Epithelial cell of esophagus (primary cell): ENCODE measurements around the gene KLHL24.
"Not testable (repeated sequence)": the region's sequence is repeated elsewhere in the genome, so short reads cannot be mapped to it uniquely, and the experiment has no call there.

ENCODE experiments used
- DNase-seq: peaks from one replicate; pipeline ENCODE4 v3.0.0; 2010; ENCODE audit warnings: low read depth
- H3K4me3 ChIP-seq: 2 replicates; pipeline ENCODE4 v1.5.1; 2011; ENCODE audit warnings: mild to moderate bottlenecking, low read length, control low read depth
- CTCF ChIP-seq: IDR thresholded peaks from 2 replicates; pipeline ENCODE4 v1.5.1; 2011; ENCODE audit warnings: low read depth, mild to moderate bottlenecking, low read length, control low read depth, inconsistent platforms; ENCODE audit not compliant: insufficient read depth; ENCODE audit errors: missing control alignments

KLHL24 gene

GRCh38 chr3:183680061-183680460, 44.6 kb downstream of the KLHL24 start:
- no peak overlapping the region for H3K4me3 ChIP-seq
- DNase-seq = no peak
- no peak for TF ChIP-seq CTCF

GRCh38 chr3:183687705-183688104, 52.3 kb downstream of the KLHL24 start:
- H3K4me3 ChIP-seq = no peak overlapping the region
- TF ChIP-seq CTCF = no peak

GRCh38 chr3:183688874-183689273, 53.5 kb downstream of the KLHL24 start:
- H3K4me3 ChIP-seq = no peak overlapping the region
- DNase-seq = peak; percentile 46
- TF ChIP-seq CTCF = no peak

More at GRCh38 chr3:183687705-183688104, 52.3 kb downstream of the KLHL24 start:
- DNase-seq = no peak

GRCh38 chr3:183689621-183690020, 54.2 kb downstream of the KLHL24 start:
- DNase-seq, H3K4me3 ChIP-seq: not testable (repeated sequence)

GRCh38 chr3:183690402-183690995, 55.1 kb downstream of the KLHL24 start:
- no peak overlapping the region for H3K4me3 ChIP-seq
- TF ChIP-seq CTCF = no peak
- DNase-seq = no peak

GRCh38 chr3:183692436-183692835, 57.0 kb downstream of the KLHL24 start:
- peak; percentile 15 for DNase-seq
- no peak overlapping the region for H3K4me3 ChIP-seq
- TF ChIP-seq CTCF = no peak

- no peak overlapping the region for H3K4me3 ChIP-seq
- DNase-seq = no peak
- no peak for TF ChIP-seq CTCF
These were observed 60.3 kb downstream of the KLHL24 start for GRCh38 chr3:183695569-183696364.
